Measurements from ENCODE around the gene NR2C1.

Gene NR2C1

GRCh38 chr12:95004610-95005009 is 68.8 kb downstream of the NR2C1 start:
- no peak for TF ChIP-seq CTCF (conservative IDR thresholded peaks at IDR 0.05; ENCODE audit: low read depth, low read length)
- DNase-seq (ENCODE audit: low read depth): peak; percentile 77

GRCh38 chr12:95003921-95004272 is 69.5 kb downstream of the NR2C1 start:
- TF ChIP-seq CTCF (conservative IDR thresholded peaks at IDR 0.05; ENCODE audit: low read depth, low read length): no peak
- DNase-seq (ENCODE audit: low read depth): no peak
- peak overlapping the region; percentile 86 for H3K4me3 ChIP-seq (ENCODE audit: low read depth, low read length)

More at GRCh38 chr12:95004610-95005009, 68.8 kb downstream of the NR2C1 start:
- H3K4me3 ChIP-seq (ENCODE audit: low read depth, low read length): no peak overlapping the region

- peak; percentile 98 for DNase-seq (ENCODE audit: low read depth)
- peak within 1 kb of the TSS; percentile 86 for H3K4me3 ChIP-seq (ENCODE audit: low read depth, low read length)
- no peak for TF ChIP-seq CTCF (conservative IDR thresholded peaks at IDR 0.05; ENCODE audit: low read depth, low read length)
Measured at GRCh38 chr12:95003213-95003920, 70.1 kb downstream of the NR2C1 start, which contains the start of gene NDUFA12. Gene NDUFA12, minus strand, starts transcription at chr12:95003697. Its CDS starts 17 bp downstream, at chr12:95003680.

GRCh38 chr12:95002754-95003153 is 70.7 kb downstream of the NR2C1 start:
- DNase-seq (ENCODE audit: low read depth): no peak
- peak overlapping the region; percentile 86 for H3K4me3 ChIP-seq (ENCODE audit: low read depth, low read length)
- TF ChIP-seq CTCF (conservative IDR thresholded peaks at IDR 0.05; ENCODE audit: low read depth, low read length): no peak

- TF ChIP-seq CTCF (conservative IDR thresholded peaks at IDR 0.05; ENCODE audit: low read depth, low read length): no peak
- no peak overlapping the region for H3K4me3 ChIP-seq (ENCODE audit: low read depth, low read length)
- no peak for DNase-seq (ENCODE audit: low read depth)
Measured at GRCh38 chr12:94998326-94998725, 75.1 kb downstream of the NR2C1 start.

- TF ChIP-seq CTCF (conservative IDR thresholded peaks at IDR 0.05; ENCODE audit: low read depth, low read length): no peak
- H3K4me3 ChIP-seq (ENCODE audit: low read depth, low read length): no peak overlapping the region
- no peak for DNase-seq (ENCODE audit: low read depth)
Measured at GRCh38 chr12:94997726-94998125, 75.7 kb downstream of the NR2C1 start.

GRCh38 chr12:94997061-94997460 is 76.4 kb downstream of the NR2C1 start:
- TF ChIP-seq CTCF (conservative IDR thresholded peaks at IDR 0.05; ENCODE audit: low read depth, low read length): no peak
- no peak for DNase-seq (ENCODE audit: low read depth)
- no peak overlapping the region for H3K4me3 ChIP-seq (ENCODE audit: low read depth, low read length)

Data from choroid plexus epithelial cell (primary cell).